GM10266 (cell line): ENCODE data around the gene GRM4.

Source experiments
- DNase-seq: peaks from one replicate; pipeline ENCODE4 v3.0.0; 2012; ENCODE audit errors: extremely low spot score
- CTCF ChIP-seq: IDR thresholded peaks from 2 replicates; pipeline ENCODE4 v1.5.1; 2012; ENCODE audit warnings: mild to moderate bottlenecking, low read depth; ENCODE audit not compliant: control insufficient read depth, insufficient read depth; ENCODE audit errors: missing control alignments

GRM4 gene

DNA sequence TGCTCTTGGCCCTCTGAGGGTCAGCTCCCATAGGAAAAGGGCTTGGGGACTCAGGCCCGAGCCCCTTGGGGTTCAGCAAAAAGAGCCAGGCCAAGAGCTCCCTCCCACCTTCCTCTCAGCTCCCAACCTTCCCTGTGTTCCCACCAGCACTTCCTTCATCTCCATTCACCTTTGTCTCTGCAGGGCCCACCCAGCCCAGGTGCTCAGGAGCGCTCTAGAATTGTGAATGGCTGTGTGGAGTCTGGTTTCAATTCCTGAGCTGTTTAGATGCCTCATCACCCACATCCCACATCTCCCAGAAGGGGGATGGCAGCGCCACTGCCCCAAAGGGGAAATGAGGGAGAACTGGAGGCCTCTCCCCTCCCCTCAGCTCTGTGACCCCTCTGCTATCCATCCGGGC lies 7.7 kb downstream of the GRM4 start:
- no peak for DNase-seq
- no peak for TF ChIP-seq CTCF

DNA sequence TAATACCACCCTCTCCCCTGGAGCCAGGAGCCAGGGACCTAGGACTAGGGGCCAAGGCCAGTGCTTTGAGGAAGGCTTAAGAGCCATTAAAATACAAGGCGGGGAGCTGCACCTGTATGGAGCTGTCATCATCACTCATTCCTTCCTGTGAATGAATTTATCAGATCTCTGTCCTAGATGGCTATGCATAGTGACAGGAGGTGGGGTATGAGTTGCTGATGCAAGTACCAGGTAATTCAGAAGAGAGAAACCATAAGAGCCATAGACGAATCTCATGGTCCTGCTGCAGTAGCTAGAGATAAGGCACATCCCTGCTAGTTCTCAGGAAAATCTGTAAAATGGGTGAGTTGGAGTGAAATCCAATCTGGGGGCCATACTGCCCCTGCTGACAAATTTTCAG lies 10.3 kb downstream of the GRM4 start:
- TF ChIP-seq CTCF, result no peak
- no peak for DNase-seq

- no peak for DNase-seq
- no peak for TF ChIP-seq CTCF
Observed at GRCh38 chr6:34132486-34133185, 13.3 kb downstream of the GRM4 start.

DNA sequence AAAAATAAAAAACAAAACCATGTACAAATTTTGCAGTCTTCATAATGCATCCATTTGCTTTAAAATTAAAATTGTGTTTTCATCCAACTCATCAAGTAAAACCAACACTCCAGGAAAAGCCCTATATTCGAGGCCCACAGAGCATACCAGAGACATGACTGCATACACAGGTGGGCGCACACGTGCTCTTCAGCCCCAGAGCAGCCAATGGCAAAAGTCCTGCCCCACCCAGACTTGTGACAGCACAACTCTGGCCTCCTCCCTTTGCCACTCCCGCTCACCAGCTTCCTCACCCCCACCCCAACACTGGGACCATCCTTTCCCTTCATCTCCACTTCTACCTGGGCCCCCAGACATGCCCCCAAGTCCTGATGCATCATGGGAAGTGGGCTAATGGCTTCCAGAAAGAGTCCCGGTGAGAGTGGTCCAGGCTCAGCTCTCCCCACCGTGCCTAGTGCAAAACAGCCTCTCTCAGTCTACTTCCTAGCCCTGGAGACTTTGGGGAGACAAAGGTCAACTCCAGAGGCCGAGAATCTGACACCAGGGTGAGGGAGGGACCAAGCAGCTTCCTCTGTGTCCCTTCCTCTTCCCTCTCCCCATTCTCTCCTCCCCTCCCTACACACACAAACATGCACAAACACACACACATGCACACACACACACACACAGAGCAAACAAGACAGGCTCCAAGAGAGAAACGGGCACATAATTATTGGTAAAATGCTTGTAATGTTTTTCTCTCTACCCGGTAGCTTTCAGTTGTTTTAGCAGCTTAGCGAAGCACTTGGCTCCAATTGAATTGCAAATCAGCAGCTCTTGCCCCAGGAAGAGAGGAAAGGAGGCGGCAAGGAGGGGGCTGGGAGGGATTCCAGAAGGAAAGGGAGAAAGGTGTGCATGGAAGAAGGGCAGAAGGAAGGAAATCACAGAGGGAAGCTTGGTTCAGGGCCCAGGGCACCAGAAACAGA lies 14.3 kb downstream of the GRM4 start:
- no peak for DNase-seq
- no peak for TF ChIP-seq CTCF

GRCh38 chr6:34130862-34131261 lies 15.0 kb downstream of the GRM4 start:
- TF ChIP-seq CTCF, result no peak
- no peak for DNase-seq

- DNase-seq, result no peak
- no peak for TF ChIP-seq CTCF
Observed at GRCh38 chr6:34129753-34130152, 16.1 kb downstream of the GRM4 start.

DNA sequence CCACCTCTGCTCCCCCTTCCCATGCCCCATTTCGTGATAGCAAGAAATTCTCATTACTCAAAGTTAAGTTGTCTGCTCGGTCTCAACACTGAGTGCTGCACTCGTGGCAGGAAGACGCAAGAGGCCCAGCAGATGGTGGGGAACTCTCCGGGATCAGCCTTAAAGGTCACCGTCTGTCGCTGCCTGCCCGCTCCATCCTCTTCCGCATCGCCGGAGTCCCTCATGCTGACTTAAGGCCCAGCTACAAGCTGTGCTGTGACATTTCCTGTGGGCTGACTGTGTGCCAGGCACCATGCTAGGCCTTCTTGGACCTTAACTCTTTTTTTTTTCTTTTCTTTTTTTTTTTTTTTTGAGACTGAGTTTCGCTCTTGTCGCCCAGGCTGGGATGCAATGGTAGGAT lies 17.8 kb downstream of the GRM4 start:
- no peak for DNase-seq
- no peak for TF ChIP-seq CTCF
